ENCODE data around the gene RNF26. TPM values are rescaled to one million over a fixed set of nuclear protein-coding genes. Genes with fewer than 3 reads are reported as not detected.

Gene RNF26
- polyA plus RNA-seq, 1 of the 3 experiments (the other 2 are of a cell fraction) = 31.9 TPM

DNA sequence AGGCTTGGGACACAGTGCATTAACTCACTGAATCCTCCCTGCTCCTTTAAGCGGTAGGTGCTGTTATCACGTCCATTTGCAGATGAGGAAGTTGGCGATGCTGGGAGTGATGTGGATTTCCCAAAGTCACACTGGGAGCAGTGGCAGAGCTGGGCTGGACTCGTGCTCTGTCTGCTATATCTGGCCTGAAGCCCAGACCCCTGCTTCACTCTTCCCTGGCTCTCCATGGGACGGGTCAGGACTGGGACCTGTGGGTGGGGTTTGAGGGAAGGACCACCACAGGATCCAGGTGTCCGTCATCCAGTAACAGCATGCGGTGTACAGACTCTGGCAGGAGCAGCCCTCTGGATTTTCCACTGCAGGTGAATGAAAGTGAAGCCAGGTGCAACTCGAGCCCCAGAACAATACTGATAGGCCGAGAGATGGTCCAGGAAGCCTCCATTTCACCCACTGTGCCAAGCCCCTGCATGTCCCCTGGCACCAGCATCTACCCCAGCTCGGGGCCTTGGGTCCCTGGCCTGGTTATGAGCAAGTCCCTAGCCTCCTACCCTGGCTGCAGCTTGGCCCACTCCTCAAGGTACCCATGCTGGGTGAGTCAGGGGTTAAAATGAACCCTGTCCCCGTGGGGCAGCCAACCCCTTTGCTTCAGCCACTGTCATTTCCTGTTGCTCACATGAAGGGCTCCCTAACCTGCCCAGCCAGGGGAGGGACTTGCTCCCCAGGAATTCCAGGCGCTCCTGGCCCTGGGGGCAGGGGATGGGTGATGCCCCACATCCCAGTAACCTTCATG is 43.0 kb downstream of the RNF26 start:
- TF ChIP-seq RFX5 (IDR thresholded peaks at IDR 0.05; ENCODE audit: low read length) (no peak), TAF1 (IDR thresholded peaks at IDR 0.05; ENCODE audit: borderline replicate concordance, low read depth, low read length) (no peak), CHD2 (IDR thresholded peaks at IDR 0.05; ENCODE audit: low read length, partially characterized antibody) (no peak), SMC3 (IDR thresholded peaks at IDR 0.05; ENCODE audit: low read depth, low read length) (no peak), YY1 (IDR thresholded peaks at IDR 0.05; ENCODE audit: low read depth) (no peak), EP300 (IDR thresholded peaks at IDR 0.05; ENCODE audit: borderline replicate concordance in 1 of 2, low read depth in 1 of 2, low read length in 1 of 2) (no peak), GATA2 (CRISPR knock-in tag; IDR thresholded peaks at IDR 0.05) (no peak), SIN3A (IDR thresholded peaks at IDR 0.05; ENCODE audit: borderline replicate concordance, low read depth, low read length) (no peak), RCOR1 (IDR thresholded peaks at IDR 0.05; ENCODE audit: low read length) (no peak), POLR2AphosphoS5 (IDR thresholded peaks at IDR 0.05; ENCODE audit: low read depth, low read length) (no peak)
- TF ChIP-seq, protein P1, sequence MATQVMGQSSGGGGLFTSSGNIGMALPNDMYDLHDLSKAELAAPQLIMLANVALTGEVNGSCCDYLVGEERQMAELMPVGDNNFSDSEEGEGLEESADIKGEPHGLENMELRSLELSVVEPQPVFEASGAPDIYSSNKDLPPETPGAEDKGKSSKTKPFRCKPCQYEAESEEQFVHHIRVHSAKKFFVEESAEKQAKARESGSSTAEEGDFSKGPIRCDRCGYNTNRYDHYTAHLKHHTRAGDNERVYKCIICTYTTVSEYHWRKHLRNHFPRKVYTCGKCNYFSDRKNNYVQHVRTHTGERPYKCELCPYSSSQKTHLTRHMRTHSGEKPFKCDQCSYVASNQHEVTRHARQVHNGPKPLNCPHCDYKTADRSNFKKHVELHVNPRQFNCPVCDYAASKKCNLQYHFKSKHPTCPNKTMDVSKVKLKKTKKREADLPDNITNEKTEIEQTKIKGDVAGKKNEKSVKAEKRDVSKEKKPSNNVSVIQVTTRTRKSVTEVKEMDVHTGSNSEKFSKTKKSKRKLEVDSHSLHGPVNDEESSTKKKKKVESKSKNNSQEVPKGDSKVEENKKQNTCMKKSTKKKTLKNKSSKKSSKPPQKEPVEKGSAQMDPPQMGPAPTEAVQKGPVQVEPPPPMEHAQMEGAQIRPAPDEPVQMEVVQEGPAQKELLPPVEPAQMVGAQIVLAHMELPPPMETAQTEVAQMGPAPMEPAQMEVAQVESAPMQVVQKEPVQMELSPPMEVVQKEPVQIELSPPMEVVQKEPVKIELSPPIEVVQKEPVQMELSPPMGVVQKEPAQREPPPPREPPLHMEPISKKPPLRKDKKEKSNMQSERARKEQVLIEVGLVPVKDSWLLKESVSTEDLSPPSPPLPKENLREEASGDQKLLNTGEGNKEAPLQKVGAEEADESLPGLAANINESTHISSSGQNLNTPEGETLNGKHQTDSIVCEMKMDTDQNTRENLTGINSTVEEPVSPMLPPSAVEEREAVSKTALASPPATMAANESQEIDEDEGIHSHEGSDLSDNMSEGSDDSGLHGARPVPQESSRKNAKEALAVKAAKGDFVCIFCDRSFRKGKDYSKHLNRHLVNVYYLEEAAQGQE (IDR thresholded peaks at IDR 0.05; ENCODE audit: low read depth, low read length) = no peak
- TF ChIP-seq, protein P2, sequence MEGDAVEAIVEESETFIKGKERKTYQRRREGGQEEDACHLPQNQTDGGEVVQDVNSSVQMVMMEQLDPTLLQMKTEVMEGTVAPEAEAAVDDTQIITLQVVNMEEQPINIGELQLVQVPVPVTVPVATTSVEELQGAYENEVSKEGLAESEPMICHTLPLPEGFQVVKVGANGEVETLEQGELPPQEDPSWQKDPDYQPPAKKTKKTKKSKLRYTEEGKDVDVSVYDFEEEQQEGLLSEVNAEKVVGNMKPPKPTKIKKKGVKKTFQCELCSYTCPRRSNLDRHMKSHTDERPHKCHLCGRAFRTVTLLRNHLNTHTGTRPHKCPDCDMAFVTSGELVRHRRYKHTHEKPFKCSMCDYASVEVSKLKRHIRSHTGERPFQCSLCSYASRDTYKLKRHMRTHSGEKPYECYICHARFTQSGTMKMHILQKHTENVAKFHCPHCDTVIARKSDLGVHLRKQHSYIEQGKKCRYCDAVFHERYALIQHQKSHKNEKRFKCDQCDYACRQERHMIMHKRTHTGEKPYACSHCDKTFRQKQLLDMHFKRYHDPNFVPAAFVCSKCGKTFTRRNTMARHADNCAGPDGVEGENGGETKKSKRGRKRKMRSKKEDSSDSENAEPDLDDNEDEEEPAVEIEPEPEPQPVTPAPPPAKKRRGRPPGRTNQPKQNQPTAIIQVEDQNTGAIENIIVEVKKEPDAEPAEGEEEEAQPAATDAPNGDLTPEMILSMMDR (IDR thresholded peaks at IDR 0.05) = no peak
- TF ChIP-seq, protein P3, sequence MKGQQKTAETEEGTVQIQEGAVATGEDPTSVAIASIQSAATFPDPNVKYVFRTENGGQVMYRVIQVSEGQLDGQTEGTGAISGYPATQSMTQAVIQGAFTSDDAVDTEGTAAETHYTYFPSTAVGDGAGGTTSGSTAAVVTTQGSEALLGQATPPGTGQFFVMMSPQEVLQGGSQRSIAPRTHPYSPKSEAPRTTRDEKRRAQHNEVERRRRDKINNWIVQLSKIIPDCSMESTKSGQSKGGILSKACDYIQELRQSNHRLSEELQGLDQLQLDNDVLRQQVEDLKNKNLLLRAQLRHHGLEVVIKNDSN (IDR thresholded peaks at IDR 0.05; ENCODE audit: borderline replicate concordance, low read depth) = no peak

More for the DNA sequence above, 43.0 kb downstream of the RNF26 start:
- Histone ChIP-seq H3K4me3 (ENCODE audit: low read depth in 2 of 2, low read length in 1 of 2) (no peak overlapping the region), H3K9me2 (no peaks in the 10 kb centered on the region), H3K27ac (ENCODE audit: low read depth in 2 of 2, low read length in 1 of 2) (peak overlapping the region in 1 of 2 experiments; percentile 64; a peak in 2 of 4 replicates), H3K4me1 (ENCODE audit: control insufficient read depth in 1 of 2, insufficient read depth in 2 of 2, low read depth in 1 of 2, low read length in 1 of 2) (peaks cover 4 to 81% of the 10 kb centered on the region in 2 experiments), H3K4me2 (no peak overlapping the region), H3F3A (replicated peaks; ENCODE audit: insufficient read depth) (no peaks in the 10 kb centered on the region), H3K9me3 (no peaks in the 10 kb centered on the region), H3K27me3 (ENCODE audit: insufficient read depth) (no peaks in the 10 kb centered on the region), H2AFZ (ENCODE audit: low read depth) (no peak overlapping the region), H3K79me2 (ENCODE audit: insufficient read depth) (no peaks in the 10 kb centered on the region), H3K36me3 (replicated peaks in 1 of 2; ENCODE audit: control insufficient read depth in 1 of 2, insufficient read depth in 2 of 2, low read length in 1 of 2) (no peaks in the 10 kb centered on the region), H4K20me1 (ENCODE audit: insufficient read depth) (no peaks in the 10 kb centered on the region), H3K9ac (no peak overlapping the region)
- peak; percentile 8 for DNase-seq
- POLR2A ChIA-PET = interaction anchor here (1.6 kb wide), 1 partner anchor 45 kb away, joined by 5 read pairs; no protein-coding TSS in a partner anchor
- 78% methylated on average over 11 of the region's 12 CpGs for WGBS (ENCODE audit: low lambda C conversion rate)
- CTCF ChIA-PET = interaction anchor here (0.7 to 22.5 kb wide), 9 partner anchors 20 to 157 kb away, joined by 3 to 390 read pairs (median 28); partner anchors contain the start of genes C1QTNF5, MFRP and THY1
